T-helper 2 cell (primary cell): Measurements from ENCODE around the gene HAX1.
"Not testable (repeated sequence)": the region's sequence is repeated elsewhere in the genome, so short reads cannot be mapped to it uniquely, and the experiment has no call there.

Experiments
- DNase-seq, 5 experiments: peaks; one replicate each; pipeline versions ENCODE4 v3.0.0 to v3.0.0-alpha.2; 2012 to 2022

Gene HAX1

GRCh38 chr1:154287591-154287990 is 15.2 kb downstream of the HAX1 start:
- DNase-seq: not testable (repeated sequence)

GRCh38 chr1:154288661-154289060 is 16.2 kb downstream of the HAX1 start:
- DNase-seq: no peak

- DNase-seq: no peak
These were observed 18.5 kb downstream of the HAX1 start for GRCh38 chr1:154290921-154291320.

- DNase-seq: no peak
These were observed 23.2 kb downstream of the HAX1 start for GRCh38 chr1:154295408-154296235.

GRCh38 chr1:154301582-154301981 is 29.2 kb downstream of the HAX1 start:
- no peak for DNase-seq

- peak in 2 of 5 experiments; percentile 38 to 44 for DNase-seq
These were observed 32.4 kb downstream of the HAX1 start for GRCh38 chr1:154304664-154305337.

- no peak for DNase-seq
These were observed 33.7 kb downstream of the HAX1 start for GRCh38 chr1:154306151-154306550.

GRCh38 chr1:154307670-154308270 is 35.3 kb downstream of the HAX1 start:
- DNase-seq: peak in 1 of 5 experiments; percentile 64

GRCh38 chr1:154309136-154309535 is 36.7 kb downstream of the HAX1 start:
- DNase-seq: not testable (repeated sequence)

- not testable (repeated sequence) for DNase-seq
These were observed 40.0 kb downstream of the HAX1 start for GRCh38 chr1:154312229-154313065.

- no peak for DNase-seq
These were observed 40.6 kb downstream of the HAX1 start for GRCh38 chr1:154313066-154313356.

- not testable (repeated sequence) for DNase-seq
These were observed 41.8 kb downstream of the HAX1 start for GRCh38 chr1:154314226-154314625.

GRCh38 chr1:154316704-154317103 is 44.3 kb downstream of the HAX1 start:
- DNase-seq: no peak

- DNase-seq: no peak
These were observed 46.0 kb downstream of the HAX1 start for GRCh38 chr1:154318386-154318785.

GRCh38 chr1:154320882-154321608 is 48.6 kb downstream of the HAX1 start, which contains the start of gene AQP10:
Gene AQP10, plus strand, starts transcription at chr1:154321093. Its CDS starts 63 bp downstream, at chr1:154321156.
- DNase-seq: no peak

- DNase-seq: not testable (repeated sequence)
These were observed 49.1 kb downstream of the HAX1 start for GRCh38 chr1:154321609-154321934.

- DNase-seq: no peak
These were observed 51.1 kb downstream of the HAX1 start for GRCh38 chr1:154323493-154323892.

- DNase-seq: no peak
These were observed 51.8 kb downstream of the HAX1 start for GRCh38 chr1:154324241-154324640.

GRCh38 chr1:154324669-154325582 is 52.5 kb downstream of the HAX1 start, which contains the start of gene ATP8B2:
Gene ATP8B2, plus strand, starts transcription at chr1:154325525. Its CDS starts 2,617 bp downstream, at chr1:154328142.
- DNase-seq: peak; percentile 57 to 86 (median 73)
